BJ (cell line): ENCODE results near the gene B4GALT6. TPM values are rescaled to one million over a fixed set of nuclear protein-coding genes. Genes with fewer than 3 reads are reported as not detected.
A peak's percentile ranks its signal among the peaks of the same experiment; 100 is the strongest.

Experiments used
- CTCF ChIA-PET: fragments of 350-600 bp; formaldehyde crosslinking; extraction: SDS; loops from one replicate; lab custom pipeline; 2021; ENCODE audit warnings: antibody characterized with exemption, inconsistent platforms; lab: Yijun Ruan, JAX
- POLR2A ChIA-PET: fragments of 300-600 bp; sonication (Branson Sonifier 250); formaldehyde crosslinking; extraction: SDS; loops from one replicate; lab custom pipeline; 2021; ENCODE audit warnings: antibody characterized with exemption; lab: Charles Lee
- DNase-seq: peaks from one replicate; pipeline ENCODE4 v3.0.0-alpha.2; 2011; ENCODE audit warnings: low read depth
- H3K27me3 ChIP-seq: 2 replicates; pipeline ENCODE4 v1.6.0; 2011; ENCODE audit warnings: low read length; ENCODE audit not compliant: control insufficient read depth, insufficient read depth
- H3K36me3 ChIP-seq: 2 replicates; pipeline ENCODE4 v1.5.1; 2011; ENCODE audit warnings: low read length; ENCODE audit not compliant: control insufficient read depth, insufficient read depth
- H3K4me3 ChIP-seq: 2 replicates; pipeline ENCODE4 v1.5.1; 2011; ENCODE audit warnings: low read depth, mild to moderate bottlenecking, control low read depth, low read length
- polyA plus RNA-seq: library from polyadenylated mRNA; depleted of rRNA; stranded (reverse); fragments of >200 nt; gene quantifications from 2 replicates; pipeline ENCODE4 v1.2.3, GENCODE V29; 2011
- TF ChIP-seq, protein P1 (sequence below): IDR thresholded peaks from 2 replicates; pipeline ENCODE4 v1.5.1; 2011; ENCODE audit warnings: low read depth, mild to moderate bottlenecking, control low read depth, inconsistent platforms, low read length, moderate library complexity; ENCODE audit not compliant: insufficient read depth

Gene B4GALT6
- polyA plus RNA-seq, 1 experiment, result 0.26 TPM

DNA sequence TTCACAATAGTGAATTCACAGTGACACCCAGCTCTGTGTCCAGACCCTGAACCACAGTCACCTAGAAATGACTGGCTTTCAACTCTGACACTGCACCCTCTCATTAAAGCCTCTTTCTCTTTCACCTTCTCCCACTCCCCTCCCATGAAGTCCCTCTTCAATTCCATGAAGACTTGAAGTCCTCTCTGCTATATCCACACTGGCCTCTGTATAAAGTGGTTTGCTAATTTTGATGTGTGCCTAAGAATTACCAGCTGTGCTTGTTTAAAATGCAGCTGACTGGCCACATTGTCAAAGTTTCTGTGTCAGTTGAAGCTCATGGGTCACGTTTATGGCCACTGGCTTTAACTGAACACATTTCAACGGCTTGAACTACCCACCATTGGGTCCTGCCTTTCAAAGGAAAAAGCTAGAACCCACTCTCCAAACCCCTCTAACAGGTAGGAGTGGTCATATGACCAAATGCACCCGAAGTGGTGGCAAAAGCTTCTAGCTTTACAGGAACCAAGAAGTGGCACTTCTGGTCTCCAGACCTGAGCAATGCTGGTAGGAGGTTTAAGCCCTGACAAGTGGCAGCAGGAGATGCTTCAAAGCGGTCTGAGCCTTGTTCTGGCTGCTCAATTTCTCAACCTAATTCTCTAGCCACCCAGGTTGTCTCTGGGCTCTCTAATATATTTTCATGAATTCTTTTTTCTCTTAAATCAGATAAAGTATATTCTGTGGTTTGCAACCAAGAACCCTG lies 34.2 kb downstream of the B4GALT6 start:
- POLR2A ChIA-PET, result no interaction called here
- no peak for DNase-seq
- no peaks in the 10 kb centered on the region for H3K27me3 ChIP-seq
- TF ChIP-seq, protein P1, sequence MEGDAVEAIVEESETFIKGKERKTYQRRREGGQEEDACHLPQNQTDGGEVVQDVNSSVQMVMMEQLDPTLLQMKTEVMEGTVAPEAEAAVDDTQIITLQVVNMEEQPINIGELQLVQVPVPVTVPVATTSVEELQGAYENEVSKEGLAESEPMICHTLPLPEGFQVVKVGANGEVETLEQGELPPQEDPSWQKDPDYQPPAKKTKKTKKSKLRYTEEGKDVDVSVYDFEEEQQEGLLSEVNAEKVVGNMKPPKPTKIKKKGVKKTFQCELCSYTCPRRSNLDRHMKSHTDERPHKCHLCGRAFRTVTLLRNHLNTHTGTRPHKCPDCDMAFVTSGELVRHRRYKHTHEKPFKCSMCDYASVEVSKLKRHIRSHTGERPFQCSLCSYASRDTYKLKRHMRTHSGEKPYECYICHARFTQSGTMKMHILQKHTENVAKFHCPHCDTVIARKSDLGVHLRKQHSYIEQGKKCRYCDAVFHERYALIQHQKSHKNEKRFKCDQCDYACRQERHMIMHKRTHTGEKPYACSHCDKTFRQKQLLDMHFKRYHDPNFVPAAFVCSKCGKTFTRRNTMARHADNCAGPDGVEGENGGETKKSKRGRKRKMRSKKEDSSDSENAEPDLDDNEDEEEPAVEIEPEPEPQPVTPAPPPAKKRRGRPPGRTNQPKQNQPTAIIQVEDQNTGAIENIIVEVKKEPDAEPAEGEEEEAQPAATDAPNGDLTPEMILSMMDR, result no peak
- H3K36me3 ChIP-seq, result no peaks in the 10 kb centered on the region
- CTCF ChIA-PET, result no interaction called here
- no peak overlapping the region for H3K4me3 ChIP-seq

DNA sequence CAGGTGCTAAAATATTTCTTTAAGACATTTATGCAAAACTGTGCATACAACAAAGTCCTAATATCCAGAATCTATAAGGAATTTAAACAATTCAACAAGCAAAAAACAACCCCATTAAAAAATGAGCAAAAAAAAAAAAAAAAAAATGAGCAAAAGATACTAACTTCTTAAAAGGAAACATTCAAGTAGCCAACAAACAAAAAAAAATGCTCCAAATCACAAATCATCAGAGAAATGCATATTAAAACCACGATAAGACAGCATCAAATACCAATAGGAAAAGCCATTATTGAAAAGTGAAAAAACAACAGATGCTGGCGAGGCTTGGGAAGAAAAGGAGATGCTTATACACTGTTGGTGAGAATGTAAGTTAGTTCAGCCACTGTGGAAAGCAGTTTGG lies 34.9 kb downstream of the B4GALT6 start:
- TF ChIP-seq, protein P1, result no peak
- H3K36me3 ChIP-seq, result no peaks in the 10 kb centered on the region
- DNase-seq, result no peak
- ChIA-PET POLR2A (no interaction called here), CTCF (no interaction called here)
- H3K27me3 ChIP-seq, result no peaks in the 10 kb centered on the region
- H3K4me3 ChIP-seq, result no peak overlapping the region

DNA sequence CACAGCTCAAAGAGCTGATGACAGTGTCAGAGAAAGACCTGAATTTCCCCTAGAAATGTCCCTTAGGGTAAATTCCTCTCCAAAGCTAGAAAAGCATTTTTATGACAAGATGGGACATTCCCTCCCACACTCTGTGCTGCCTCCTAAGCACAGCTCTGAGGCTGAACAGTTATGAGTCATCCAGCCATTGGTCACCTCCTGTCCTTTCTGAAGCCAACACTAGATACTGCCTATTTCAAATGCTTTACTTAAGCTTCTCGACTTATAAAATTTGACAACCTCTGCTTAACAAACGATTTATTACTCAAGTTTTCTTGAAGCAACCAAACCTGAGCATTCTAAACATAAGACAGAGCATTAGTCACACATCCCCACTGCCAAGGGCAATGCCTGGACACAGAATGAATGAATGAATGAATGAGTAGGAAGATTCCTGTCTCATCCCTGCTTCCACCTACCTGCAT lies 35.4 kb downstream of the B4GALT6 start:
- TF ChIP-seq, protein P1, result no peak
- DNase-seq, result peak; percentile 56
- Histone ChIP-seq H3K27me3 (no peaks in the 10 kb centered on the region), H3K36me3 (no peaks in the 10 kb centered on the region), H3K4me3 (no peak overlapping the region)
- CTCF ChIA-PET, result no interaction called here
- POLR2A ChIA-PET, result no interaction called here

DNA sequence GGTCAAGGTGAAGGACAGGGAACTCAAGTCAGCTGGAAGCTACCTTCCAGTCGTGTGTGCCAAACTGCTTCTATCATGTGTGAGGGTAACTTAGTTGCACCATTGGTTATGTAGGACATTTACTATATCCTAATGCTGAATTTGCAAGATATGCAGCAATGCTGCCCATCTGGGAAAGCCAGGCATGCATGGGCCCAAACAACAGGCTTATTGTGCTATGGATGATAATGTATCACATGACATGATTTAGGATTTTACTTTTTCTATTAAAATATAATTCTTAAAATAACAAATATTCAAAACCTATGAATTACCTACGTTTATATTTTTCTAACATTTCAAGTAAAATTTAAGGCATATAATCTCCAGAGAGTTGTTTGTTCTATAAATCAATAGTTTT lies 35.9 kb downstream of the B4GALT6 start:
- TF ChIP-seq, protein P1, result no peak
- POLR2A ChIA-PET, result no interaction called here
- DNase-seq, result no peak
- Histone ChIP-seq H3K36me3 (no peaks in the 10 kb centered on the region), H3K27me3 (no peaks in the 10 kb centered on the region), H3K4me3 (no peak overlapping the region)
- CTCF ChIA-PET, result interaction anchor here (1.8 kb wide), 1 partner anchor 21 kb away, joined by 6 read pairs; no protein-coding TSS in a partner anchor

DNA sequence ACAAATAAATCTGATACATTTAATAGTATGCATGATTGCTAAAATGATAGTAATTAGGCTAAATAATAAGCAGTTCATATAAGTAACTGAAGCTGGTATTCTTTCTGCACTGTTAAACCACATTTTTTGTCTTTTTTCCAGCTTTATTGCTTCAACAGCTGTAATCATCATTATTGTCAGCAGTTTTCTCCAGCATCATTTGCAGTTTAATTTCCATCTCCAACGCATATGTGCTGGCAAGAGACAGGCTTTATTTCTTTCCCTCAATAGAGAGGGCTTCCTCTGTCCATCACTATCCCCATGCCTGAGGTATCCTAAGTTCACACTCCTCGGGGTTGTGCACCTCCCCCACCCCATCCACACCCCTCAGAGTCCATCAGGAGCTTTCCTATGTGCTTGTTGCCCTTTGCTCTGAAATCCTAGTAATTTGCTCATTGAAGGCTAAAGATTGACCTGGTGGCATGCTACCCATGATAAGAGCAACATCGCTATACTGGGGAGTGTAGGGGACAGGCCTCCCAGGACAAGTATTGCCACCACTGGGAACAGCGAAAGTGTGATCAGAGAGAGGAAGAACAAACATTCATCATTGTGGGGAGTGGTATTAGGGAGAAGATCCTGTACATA lies 37.1 kb downstream of the B4GALT6 start:
- no peaks in the 10 kb centered on the region for H3K27me3 ChIP-seq
- no peaks in the 10 kb centered on the region for H3K36me3 ChIP-seq
- CTCF ChIA-PET, result interaction anchor here (0.5 to 1.8 kb wide), 3 partner anchors 23 to 308 kb away, joined by 3 to 6 read pairs (median 6); no protein-coding TSS in a partner anchor
- POLR2A ChIA-PET, result no interaction called here
- TF ChIP-seq, protein P1, result no peak
- H3K4me3 ChIP-seq, result no peak overlapping the region
- DNase-seq, result no peak
